Measurements from ENCODE around the gene TUBA4A. TPM values are rescaled to one million over a fixed set of nuclear protein-coding genes. Genes with fewer than 3 reads are reported as not detected.
A peak's percentile ranks its signal among the peaks of the same experiment; 100 is the strongest.

Gene TUBA4A
- total RNA-seq, 1 experiment from 2014 or later, result 40.8 TPM

DNA sequence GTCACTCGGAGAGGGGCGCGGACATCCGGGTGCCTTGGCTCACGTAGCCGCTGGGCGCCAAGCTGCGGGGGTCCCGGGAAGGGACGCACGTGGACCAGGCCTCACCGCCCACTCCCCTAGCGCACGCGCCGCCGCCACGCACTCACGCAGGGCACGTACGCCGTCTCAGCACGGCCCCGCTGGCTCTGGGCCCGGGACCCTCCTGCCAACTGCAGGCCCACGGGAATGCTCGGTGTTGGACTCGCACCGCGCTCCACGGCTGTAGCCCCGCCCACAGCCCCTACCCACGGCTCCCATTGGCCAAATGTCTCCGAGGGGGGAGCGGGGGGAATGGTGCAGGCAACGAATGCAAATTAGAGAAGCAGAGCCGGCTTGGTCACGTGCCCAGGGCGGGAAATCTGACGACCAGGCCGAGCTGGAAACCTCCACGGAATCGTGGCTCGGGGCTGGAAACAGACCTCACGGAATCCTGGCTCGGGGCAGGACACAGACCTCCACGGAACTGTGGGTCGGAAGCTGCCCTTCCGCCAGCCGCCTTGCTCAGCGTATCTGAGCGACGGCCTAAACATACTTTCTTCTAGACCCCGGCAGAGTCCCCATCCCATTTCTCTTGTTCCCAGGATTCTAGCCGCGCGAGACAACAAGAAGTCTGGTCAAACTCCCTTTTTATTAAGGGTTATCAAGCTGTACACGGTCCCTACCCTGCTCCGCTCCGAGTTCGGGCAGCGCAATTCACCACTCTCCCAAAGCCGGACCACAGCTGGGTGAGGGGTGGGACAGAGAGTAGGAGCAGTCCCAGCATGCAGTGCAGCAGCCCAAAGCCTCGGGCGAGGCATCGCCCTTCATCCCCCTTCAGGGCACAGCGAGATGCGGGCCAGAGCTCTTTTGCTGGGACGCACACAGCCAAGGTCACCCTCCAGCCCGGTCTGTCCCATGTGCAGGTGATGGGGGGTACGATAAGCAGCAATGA is 34.7 kb downstream of the TUBA4A start, which contains the start of gene ABCB6 (continued):
- TF ChIP-seq, protein P1, sequence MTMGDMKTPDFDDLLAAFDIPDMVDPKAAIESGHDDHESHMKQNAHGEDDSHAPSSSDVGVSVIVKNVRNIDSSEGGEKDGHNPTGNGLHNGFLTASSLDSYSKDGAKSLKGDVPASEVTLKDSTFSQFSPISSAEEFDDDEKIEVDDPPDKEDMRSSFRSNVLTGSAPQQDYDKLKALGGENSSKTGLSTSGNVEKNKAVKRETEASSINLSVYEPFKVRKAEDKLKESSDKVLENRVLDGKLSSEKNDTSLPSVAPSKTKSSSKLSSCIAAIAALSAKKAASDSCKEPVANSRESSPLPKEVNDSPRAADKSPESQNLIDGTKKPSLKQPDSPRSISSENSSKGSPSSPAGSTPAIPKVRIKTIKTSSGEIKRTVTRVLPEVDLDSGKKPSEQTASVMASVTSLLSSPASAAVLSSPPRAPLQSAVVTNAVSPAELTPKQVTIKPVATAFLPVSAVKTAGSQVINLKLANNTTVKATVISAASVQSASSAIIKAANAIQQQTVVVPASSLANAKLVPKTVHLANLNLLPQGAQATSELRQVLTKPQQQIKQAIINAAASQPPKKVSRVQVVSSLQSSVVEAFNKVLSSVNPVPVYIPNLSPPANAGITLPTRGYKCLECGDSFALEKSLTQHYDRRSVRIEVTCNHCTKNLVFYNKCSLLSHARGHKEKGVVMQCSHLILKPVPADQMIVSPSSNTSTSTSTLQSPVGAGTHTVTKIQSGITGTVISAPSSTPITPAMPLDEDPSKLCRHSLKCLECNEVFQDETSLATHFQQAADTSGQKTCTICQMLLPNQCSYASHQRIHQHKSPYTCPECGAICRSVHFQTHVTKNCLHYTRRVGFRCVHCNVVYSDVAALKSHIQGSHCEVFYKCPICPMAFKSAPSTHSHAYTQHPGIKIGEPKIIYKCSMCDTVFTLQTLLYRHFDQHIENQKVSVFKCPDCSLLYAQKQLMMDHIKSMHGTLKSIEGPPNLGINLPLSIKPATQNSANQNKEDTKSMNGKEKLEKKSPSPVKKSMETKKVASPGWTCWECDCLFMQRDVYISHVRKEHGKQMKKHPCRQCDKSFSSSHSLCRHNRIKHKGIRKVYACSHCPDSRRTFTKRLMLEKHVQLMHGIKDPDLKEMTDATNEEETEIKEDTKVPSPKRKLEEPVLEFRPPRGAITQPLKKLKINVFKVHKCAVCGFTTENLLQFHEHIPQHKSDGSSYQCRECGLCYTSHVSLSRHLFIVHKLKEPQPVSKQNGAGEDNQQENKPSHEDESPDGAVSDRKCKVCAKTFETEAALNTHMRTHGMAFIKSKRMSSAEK (CRISPR knock-in tag; IDR thresholded peaks at IDR 0.05; ENCODE audit: borderline replicate concordance), result no peak
- TF ChIP-seq CREM (CRISPR knock-in tag; IDR thresholded peaks at IDR 0.05) (peak; percentile 43; the same call in 1 of the 2 replicates), ZNF317 (CRISPR knock-in tag; IDR thresholded peaks at IDR 0.05; ENCODE audit: borderline replicate concordance, low read depth) (no peak), SMAD4 (CRISPR knock-in tag; IDR thresholded peaks at IDR 0.05) (no peak), PREB (CRISPR knock-in tag; IDR thresholded peaks at IDR 0.05; ENCODE audit: borderline replicate concordance) (no peak; the same call in 1 of the 2 replicates), JAZF1 (CRISPR knock-in tag; IDR thresholded peaks at IDR 0.05) (no peak), TEAD1 (CRISPR knock-in tag; IDR thresholded peaks at IDR 0.05) (peak; percentile 82), NFE2L1 (CRISPR knock-in tag; IDR thresholded peaks at IDR 0.05) (peak; percentile 78), ESRRA (CRISPR knock-in tag; IDR thresholded peaks at IDR 0.05; ENCODE audit: borderline replicate concordance) (0 out of 2 replicates have a peak, but pooled peaks have one; percentile 20), ZNF425 (CRISPR knock-in tag; conservative IDR thresholded peaks at IDR 0.05) (0 out of 2 replicates have a peak, but pooled peaks have one; percentile 11), ZNF423 (CRISPR knock-in tag; IDR thresholded peaks at IDR 0.05) (no peak), NR2C2 (CRISPR knock-in tag; IDR thresholded peaks at IDR 0.05) (no peak), FOXJ3 (CRISPR knock-in tag; IDR thresholded peaks at IDR 0.05; ENCODE audit: borderline replicate concordance) (no peak), ZBTB21 (CRISPR knock-in tag; IDR thresholded peaks at IDR 0.05; ENCODE audit: borderline replicate concordance) (peak; percentile 78; the same call in 1 of the 2 replicates), ZNF219 (CRISPR knock-in tag; IDR thresholded peaks at IDR 0.05; ENCODE audit: borderline replicate concordance) (0 out of 2 replicates have a peak, but pooled peaks have one; percentile 84), RELA (CRISPR knock-in tag; IDR thresholded peaks at IDR 0.05; ENCODE audit: borderline replicate concordance) (peak; percentile 3; the same call in 1 of the 2 replicates), FOXP1 (CRISPR knock-in tag; IDR thresholded peaks at IDR 0.05; ENCODE audit: borderline replicate concordance) (peak; percentile 80), ATF3 (CRISPR knock-in tag; conservative IDR thresholded peaks at IDR 0.05) (no peak)
- TF ChIP-seq, protein P2, sequence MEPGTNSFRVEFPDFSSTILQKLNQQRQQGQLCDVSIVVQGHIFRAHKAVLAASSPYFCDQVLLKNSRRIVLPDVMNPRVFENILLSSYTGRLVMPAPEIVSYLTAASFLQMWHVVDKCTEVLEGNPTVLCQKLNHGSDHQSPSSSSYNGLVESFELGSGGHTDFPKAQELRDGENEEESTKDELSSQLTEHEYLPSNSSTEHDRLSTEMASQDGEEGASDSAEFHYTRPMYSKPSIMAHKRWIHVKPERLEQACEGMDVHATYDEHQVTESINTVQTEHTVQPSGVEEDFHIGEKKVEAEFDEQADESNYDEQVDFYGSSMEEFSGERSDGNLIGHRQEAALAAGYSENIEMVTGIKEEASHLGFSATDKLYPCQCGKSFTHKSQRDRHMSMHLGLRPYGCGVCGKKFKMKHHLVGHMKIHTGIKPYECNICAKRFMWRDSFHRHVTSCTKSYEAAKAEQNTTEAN (CRISPR knock-in tag; IDR thresholded peaks at IDR 0.05), result peak; percentile 92; the same call in 1 of the 2 replicates
- TF ChIP-seq, protein P3, sequence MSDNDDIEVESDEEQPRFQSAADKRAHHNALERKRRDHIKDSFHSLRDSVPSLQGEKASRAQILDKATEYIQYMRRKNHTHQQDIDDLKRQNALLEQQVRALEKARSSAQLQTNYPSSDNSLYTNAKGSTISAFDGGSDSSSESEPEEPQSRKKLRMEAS (CRISPR knock-in tag; IDR thresholded peaks at IDR 0.05), result peak; percentile 99
- TF ChIP-seq, protein P4, sequence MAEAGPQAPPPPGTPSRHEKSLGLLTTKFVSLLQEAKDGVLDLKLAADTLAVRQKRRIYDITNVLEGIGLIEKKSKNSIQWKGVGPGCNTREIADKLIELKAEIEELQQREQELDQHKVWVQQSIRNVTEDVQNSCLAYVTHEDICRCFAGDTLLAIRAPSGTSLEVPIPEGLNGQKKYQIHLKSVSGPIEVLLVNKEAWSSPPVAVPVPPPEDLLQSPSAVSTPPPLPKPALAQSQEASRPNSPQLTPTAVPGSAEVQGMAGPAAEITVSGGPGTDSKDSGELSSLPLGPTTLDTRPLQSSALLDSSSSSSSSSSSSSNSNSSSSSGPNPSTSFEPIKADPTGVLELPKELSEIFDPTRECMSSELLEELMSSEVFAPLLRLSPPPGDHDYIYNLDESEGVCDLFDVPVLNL (CRISPR knock-in tag; IDR thresholded peaks at IDR 0.05; ENCODE audit: borderline replicate concordance, low read depth), result peak; percentile 72; the same call in 1 of the 2 replicates
- TF ChIP-seq, protein P5, sequence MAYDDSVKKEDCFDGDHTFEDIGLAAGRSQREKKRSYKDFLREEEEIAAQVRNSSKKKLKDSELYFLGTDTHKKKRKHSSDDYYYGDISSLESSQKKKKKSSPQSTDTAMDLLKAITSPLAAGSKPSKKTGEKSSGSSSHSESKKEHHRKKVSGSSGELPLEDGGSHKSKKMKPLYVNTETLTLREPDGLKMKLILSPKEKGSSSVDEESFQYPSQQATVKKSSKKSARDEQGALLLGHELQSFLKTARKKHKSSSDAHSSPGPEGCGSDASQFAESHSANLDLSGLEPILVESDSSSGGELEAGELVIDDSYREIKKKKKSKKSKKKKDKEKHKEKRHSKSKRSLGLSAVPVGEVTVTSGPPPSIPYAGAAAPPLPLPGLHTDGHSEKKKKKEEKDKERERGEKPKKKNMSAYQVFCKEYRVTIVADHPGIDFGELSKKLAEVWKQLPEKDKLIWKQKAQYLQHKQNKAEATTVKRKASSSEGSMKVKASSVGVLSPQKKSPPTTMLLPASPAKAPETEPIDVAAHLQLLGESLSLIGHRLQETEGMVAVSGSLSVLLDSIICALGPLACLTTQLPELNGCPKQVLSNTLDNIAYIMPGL (CRISPR knock-in tag; IDR thresholded peaks at IDR 0.05), result peak; percentile 55; the same call in 1 of the 2 replicates

Measured in WTC11 (cell line).